GM21825 (cell line): ENCODE measurements around the gene ZNF254.
"Not testable (repeated sequence)": the region's sequence is repeated elsewhere in the genome, so short reads cannot be mapped to it uniquely, and the experiment has no call there.

Experiments used
- ATAC-seq: cut with Tn5 transposase; IDR thresholded peaks from one replicate; pipeline ENCODE4 v1.9.1; 2021; ENCODE audit warnings: mild to moderate bottlenecking, moderate library complexity; ENCODE audit not compliant: unreplicated experiment

The ZNF254 gene

DNA sequence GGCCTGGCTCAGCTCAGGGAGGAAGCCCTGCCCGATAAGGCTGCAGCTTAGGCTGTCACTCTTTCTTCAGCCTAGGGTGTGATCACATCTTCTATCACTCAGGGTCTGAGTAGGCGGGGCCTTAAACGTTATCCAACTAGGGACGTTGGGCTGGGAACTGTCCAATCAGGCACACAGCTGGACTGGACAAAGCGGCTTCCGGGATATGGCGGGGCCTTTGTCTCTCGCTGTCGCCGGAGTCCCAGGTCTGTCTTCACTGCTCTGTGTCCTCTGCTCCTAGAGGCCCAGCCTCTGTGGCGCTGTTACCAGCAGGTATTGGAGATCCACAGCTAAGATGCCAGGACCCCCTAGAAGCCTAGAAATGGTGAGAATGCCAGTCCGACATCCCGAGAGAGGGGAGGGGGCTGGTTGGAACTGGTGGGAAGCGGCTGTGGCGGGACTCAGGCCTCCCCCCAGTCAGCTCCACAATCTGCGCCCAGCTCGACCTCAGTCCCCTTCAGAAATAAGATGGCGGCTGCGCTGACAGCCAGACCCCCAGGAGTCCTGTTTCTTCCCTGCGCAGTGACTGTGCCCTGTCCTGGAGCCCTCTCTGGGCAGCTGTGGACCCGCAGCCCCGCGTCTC lies at the start of gene ZNF254:
Gene ZNF254 (plus strand): TSS at position 214 of the 622 bp plus-strand sequence. CDS start 121 bp downstream, at position 335.
- peak; percentile 100 for ATAC-seq

DNA sequence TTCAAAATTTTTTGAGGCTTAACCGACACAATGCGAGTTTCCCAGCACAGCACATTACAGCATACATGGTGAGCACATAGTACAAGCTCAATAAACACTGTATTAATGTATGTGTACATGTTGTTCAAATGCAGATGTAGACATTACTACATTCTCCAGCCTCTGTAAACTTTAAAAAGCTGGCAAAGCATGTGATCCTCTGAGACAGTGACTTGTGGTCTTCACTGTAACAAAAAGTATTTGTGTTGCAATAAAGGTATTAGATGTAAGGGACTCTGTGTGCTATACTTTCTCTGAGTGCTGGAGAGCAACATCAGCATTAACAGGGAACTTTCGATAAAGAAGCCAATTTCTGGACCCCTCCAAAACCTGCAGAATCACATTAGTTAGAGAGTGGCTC lies 46.4 kb upstream of the ZNF254 start:
- ATAC-seq, result no peak

DNA sequence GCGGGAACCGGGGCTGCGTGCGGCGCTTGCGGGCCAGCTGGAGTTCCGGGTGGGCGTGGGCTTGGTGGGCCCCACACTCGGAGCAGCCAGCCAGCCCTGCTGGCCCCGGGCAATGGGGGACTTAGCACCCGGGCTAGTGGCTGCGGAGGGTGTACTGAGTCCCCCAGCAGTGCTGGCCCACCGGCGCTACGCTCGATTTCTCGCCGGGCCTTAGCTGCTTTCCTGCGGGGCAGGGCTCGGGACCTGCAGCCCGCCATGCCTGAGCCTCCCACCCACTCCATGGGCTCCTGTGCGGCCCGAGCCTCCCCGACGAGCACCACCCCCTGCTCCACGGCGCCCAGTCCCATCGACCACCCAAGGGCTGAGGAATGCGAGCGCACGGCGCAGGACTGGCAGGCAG lies 45.7 kb upstream of the ZNF254 start:
- ATAC-seq, result not testable (repeated sequence)

DNA sequence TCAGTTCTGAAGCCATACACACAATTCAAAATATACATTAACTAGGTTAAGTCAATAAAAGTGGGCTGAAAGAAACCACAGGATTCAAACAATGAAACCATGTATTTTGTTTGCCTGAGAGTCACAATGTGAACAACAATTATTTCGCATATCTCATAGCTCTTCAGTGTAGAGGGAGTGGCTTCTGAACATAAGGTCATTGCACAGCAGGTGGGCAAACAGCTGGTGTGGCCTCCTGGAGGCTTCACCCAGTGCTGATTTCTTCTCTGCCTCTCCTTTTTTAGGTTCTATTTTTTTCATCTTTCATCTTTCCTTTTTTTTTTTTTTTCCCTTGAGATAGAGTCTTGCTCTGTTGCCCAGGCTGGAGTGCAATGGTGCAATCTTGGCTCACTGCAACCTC lies 40.4 kb upstream of the ZNF254 start:
- ATAC-seq, result no peak

DNA sequence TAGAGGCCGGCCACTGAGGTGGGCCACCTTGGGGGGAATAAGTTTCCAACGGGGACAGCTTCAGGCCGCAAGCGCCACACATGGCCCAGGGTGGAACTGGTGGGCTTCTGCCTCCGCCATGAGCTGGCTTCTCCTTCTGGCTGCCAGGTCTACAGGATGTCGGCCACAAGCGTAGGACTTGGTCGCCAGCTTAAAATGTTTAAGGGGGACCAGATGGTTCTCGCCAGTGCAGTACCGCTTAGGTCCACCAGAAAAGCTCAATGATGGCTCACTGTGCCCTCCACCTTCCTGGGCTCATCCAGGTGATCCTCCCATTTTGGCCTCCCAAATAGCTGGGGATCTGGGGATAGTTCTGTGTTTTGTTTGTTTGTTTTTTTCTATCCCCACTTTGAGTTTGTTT lies 38.7 kb upstream of the ZNF254 start:
- no peak for ATAC-seq

DNA sequence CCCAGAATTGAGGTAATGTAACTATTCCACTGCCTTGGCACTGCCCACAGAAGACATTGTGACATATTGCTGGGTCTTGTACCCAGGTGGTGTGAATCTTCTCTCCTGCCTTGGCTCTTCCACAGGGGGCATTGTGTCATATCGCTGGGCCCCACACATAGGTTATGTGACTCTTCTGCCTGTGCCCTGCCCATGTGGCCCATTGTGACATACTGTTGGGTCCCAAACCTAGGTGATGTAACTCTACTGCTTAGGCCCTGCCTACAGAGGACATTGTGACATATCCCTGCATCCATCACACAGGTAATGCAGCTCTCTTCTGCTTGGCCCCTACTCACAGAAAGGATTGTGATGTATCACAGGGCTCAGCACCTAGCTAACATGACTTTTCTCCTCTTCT lies 37.5 kb upstream of the ZNF254 start:
- no peak for ATAC-seq

DNA sequence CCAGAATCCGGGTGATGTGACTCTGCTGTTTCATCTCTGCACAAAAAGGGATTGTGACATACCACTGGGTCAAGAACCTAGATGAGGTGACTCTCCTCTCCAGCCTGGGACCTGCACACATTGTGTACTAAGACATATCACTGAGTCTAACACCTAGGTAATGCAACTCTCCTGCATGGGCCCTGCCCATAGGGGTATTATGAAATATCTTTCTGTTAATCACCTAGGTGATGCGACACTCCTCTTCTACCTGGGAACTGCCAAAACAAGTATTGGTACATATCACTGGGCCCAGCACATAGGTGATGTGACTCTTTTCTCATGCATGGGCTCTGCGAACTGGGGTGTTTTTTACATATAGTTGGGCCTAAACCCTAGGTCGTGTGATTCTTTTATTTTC lies 35.5 kb upstream of the ZNF254 start:
- ATAC-seq, result no peak

DNA sequence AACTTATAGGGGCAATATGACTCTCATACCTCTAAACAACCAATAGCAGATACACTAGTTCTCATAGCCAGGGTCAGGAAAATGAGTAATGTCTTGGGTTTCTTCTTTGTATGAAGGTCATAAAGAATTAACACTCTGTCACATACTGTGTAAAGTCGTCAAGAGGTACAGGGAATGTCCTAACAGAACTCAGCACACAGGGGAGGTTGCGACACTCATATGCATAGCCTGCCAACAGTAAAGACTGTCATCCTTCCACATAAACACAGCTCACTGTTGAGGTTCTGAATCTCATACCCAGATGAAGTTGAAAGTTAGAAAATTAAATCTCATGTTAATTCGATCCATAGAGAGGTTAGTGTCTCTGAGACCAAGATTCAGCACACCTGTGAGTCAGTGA lies 34.2 kb upstream of the ZNF254 start:
- no peak for ATAC-seq

DNA sequence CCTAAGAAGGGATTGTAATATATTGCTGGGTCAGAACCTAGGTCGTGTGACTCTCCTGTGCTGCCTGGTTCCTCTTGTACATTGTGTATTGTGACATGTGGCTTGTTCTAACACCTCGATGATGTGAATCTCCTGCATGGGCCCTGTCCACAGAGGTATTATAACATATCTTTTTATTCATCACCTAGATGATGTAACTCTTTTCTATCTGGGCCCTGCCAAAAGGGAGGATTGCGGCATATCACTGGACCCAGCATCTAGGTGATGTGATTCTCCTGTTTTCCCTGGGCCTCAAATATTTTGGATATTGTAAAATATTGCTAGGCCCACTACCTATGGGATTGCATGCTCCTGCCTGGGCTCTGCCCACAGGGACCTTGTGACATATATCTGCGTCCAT lies 33.4 kb upstream of the ZNF254 start:
- no peak for ATAC-seq

DNA sequence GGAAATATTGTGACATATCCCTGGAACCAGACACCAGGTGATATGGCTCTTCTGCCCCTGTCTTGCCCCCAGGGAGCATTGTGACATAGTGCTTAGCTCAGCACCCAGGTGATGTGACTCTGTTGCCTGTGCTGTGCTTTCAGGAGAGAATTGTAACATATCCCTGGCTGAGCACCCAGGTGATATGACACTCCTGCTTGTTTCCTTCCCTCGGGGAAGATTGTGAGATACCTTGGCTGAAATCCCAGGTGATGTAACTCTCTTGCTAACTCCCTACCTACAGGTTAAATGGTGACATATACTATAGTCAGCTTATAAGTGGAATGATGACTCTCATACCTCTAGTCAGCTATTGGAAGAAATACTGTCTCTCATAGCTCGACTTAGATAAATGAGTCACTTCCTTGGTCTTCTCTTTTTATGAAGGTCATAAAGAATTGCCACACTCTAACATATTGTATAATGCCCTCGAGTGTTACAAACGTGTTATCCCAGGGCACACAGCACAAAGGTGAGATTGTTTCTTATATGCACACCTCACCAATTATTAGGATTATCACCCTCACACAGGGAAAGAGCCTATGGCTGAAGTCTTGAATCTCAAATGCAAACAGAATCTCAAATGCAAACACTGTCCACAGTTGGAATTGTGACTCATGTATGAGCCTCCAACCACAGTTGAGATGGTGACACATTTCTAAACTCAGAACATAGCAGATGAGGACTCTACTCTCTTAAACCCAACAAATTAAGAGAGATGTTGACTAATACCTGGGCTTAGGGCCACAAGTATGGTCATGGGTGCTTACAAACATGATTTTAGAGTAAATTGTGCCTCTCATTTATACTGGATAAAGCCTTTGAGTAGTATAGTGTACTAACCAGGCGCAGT lies 32.7 kb upstream of the ZNF254 start:
- ATAC-seq, result no peak

DNA sequence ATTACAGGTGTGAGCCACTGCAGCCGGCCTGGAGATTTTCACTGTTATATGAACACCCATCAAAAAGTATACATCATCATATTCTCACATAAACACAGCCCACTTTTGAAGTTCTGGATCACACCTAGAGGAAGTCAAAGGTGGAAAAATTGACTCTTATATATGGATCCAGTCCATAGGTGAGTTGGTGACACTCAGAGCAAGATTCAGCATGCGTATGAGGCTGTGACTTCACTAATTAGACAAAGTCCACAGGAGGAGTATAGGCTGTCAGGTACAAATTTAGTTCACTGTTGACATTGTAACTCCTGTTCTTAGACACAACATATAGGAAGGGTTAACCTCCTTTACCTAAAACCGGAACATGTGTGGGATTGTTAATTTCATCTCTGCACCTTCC lies 31.4 kb upstream of the ZNF254 start:
- ATAC-seq, result no peak

DNA sequence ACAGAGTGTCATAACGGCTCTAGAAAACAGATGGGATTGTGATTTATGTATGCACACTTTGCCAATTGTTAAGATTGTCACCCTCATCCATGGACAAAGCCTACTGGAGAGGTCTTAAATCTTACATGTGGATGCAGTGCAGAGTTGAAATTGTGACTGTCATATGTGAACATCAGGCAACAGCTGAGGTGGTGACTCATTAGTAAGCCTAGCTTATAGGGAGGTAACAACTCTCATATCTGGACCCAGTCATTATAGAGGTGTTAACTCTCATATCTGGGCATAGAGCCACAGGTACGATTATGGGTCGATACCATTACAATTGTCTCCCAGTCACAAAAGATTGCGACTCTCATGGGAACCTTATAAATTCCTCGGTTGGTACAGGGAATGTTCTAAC lies 29.8 kb upstream of the ZNF254 start:
- ATAC-seq, result no peak

DNA sequence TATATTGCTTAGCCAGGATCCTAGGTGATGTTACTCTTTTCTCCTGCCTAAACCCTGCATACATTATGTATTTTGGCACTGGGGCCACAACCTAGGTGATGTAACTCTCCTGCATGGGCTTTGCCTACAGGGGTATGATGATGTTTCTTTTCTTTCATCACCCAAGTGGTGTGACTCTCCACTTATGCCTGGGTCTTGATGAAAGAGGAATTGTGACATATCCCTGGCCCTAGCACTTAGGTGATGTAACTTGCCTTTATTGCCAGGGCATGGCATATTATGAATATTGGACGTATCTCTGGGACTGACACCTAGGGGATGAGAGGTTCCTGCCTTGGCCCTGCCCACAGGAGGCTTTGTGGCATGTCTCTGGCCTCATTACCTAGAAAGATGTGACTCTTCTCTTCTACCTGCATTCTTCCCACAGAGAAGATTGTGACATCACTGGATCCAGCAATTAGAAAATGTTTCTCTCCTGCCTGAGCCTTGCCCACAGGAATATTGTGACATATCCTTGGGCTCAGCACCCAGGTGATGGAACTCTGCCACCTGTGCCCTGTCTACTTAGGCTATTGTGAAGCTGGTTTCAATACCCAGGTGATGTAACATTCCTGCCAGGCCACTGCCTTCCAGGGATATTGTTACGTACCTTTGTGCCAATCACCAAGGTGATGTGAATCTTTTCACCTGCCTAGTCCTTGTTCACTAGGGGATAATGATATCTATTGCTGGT lies 27.3 kb upstream of the ZNF254 start:
- ATAC-seq, result no peak

DNA sequence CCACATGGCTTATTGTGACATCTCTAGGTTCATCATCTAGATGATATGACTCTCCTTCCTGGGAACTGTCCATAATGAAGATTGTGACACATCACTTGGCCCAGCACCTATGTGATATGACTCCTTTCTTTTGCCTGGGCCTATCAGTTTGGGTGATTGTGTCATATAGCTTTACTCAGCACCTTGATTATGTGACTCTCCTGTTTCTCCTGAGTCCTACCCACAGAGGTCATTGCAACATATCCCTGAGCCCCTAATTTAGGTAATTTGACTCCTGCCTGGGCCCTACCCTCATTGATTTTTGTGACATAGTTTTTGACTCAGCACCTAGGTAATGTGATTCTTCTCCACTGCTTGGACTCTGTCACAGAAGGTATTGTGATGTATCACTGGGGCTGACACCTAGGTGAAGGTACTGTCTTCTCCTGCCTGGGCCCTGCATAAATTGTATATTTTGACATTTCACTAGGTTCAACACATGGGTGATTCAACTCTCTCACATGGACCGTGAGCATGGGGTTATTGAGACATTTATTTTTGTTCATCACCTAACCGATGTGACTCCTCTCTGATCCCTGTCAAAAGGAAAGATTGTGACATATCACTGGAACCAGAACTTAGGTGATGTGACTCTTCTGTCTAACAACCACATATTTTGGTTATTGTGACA lies 26.2 kb upstream of the ZNF254 start:
- ATAC-seq, result no peak

DNA sequence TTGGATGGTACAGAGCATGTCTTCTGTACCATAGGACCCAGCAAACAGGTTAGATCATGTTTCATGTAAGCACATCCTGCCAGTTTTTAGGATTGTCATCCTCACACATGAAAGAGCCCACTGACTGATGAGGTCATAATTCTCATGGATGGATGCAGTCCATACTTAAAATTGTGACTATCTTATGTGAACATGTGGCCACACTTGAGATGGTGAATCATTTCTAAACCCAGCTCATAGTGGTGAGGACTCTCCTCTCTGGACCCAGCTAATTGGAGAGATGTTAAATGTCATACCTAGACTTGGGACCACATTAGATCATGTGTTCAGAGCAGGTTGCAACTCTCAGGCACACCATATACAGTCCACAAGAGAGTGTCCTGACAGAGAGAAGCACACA lies 24.8 kb upstream of the ZNF254 start:
- ATAC-seq, result no peak

DNA sequence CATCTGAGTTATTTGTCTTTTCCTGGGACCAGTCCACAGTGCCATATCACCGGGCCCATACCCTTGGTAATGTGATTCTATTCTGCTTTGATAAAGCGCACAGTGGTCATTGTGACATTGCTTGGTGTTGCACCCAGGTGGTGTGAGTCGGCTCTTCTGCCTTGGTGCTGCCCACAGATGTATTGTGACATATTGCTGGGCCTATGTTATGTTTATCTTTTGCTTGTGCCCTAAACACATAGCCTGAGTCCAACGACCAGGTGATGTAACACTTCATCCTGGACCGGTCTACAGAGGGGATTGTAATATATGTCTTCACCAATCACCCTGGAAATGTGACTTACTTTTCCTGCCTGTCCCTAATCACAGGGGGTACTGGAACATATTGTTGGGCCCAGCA lies 23.7 kb upstream of the ZNF254 start:
- ATAC-seq, result no peak

DNA sequence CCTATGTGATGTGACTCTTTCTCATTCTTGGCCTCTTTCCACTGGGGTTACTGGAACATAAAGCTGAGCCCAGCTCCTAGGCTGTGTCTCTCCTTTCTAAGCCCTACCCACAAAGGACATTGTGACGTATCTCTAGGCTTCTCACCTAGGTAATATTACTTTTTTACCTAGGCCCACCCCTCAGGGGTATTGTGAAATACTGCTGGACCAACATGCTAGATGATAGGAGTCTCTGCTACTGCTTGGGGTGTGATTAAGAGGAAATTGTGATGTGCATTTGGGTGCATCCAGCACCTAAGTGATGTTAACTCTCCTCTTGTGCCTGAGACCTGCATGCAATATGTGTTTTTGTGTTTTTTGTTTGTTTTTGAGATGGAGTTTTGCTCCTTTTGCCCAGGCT lies 22.8 kb upstream of the ZNF254 start:
- no peak for ATAC-seq

DNA sequence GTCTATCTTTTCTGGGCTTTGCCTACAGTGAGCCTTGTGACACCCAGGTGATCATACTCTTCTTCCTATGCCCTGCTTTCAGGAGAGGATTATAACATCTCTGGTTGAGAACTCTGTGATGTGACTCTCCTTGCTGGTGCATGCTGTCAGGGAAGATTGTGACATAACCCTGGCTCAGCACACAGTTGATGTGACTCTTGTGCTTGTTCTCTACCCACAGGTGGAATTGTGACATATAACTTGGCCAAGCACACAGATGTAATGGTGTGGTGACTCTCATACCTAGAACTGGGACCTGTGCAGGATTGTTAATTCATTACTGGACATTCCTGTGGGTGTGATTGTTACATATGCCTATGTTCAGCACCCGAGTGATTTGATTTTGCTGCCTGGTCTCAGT lies 21.7 kb upstream of the ZNF254 start:
- no peak for ATAC-seq

DNA sequence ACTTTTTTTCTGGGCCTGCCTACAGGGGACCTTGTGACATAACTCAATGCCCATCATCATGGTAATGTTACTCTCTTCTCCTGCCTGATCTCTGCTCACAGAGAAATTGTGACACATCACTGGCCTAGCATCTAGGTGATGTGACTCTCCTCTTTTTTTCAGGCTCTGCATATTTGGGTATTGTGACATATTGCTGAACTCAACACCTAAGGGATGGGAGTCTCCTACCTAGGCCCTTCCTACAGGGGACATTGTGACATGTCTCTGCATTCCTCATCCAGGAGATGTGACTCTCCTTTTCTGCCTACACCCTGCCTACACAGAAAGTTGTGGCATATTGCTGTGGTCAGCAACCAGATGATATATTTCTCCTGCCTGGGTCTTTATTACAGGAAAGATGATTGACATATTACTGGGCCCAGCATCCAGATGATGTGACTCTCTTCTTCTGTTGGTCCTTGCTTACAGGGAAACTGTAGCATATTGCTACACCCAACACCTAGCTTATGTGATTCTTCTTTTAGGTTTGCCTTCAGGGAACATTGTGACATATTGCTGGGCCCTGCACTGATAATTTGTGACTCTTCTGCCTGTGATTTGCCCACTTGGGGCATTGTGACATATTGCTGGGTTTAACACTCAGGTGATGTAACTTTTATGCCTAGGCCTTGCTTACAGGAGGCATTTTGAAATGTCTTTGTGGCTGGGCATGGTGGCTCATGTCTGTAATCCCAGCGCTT lies 21.0 kb upstream of the ZNF254 start:
- ATAC-seq, result no peak

DNA sequence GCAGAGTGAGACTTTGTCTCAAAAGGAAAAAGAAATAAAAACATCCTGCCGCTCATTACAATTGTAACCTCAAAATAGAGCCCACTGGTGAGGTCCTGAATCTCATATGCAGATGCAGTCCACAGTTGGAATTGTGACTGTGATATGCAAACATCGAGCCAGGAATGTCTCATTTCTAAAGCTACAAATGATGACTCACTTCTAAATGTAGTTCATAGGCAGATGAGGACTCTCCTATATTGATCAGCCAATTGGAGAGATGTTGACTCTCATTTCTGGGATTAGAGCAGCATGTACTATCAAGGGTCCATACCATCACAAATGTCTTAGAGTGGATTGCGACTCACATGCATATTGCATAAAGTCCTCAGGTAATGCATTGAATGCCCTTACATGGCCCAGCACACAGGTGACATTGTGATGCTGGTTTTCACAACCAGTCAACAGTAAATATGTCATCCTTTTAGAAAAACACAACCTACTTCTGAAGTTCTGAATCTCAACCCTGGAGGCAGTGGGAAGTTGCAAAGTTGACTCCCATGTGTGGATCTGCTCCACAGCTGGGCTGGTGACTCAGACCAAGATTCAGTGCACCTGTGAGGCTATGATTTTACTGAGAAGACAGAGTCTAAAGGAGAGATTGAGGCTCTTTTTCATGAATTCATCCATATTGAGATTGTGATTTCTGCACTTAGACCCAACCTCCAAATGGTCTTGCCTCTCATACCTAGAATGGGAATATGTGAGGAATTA lies 16.9 kb upstream of the ZNF254 start:
- no peak for ATAC-seq
